MM.1S (cell line): ENCODE data around the gene OTOP3.

Source experiments
- DNase-seq: peaks from one replicate; pipeline ENCODE4 v3.0.0-alpha.2; 2015
- H2AFZ ChIP-seq: fragments of 300-600 bp; sonication (generic); 2 replicates; pipeline ENCODE4 v1.6.0; 2016; ENCODE audit warnings: antibody characterized with exemption, low read length
- H3F3A ChIP-seq: fragments of 300-600 bp; sonication (generic); 2 replicates; pipeline ENCODE4 v1.6.1; 2016; ENCODE audit warnings: mild to moderate bottlenecking, antibody characterized with exemption, low read length, moderate library complexity, mixed read lengths; ENCODE audit not compliant: insufficient read depth
- H3K27ac ChIP-seq: fragments of 300-600 bp; sonication (generic); 2 replicates; pipeline ENCODE4 v1.5.1; 2016; ENCODE audit warnings: mild to moderate bottlenecking, low read length
- H3K27me3 ChIP-seq: fragments of 300-600 bp; sonication (generic); replicated peaks from 2 replicates; pipeline ENCODE4 v1.6.0; 2016; ENCODE audit warnings: low read length; ENCODE audit not compliant: insufficient read depth
- H3K36me3 ChIP-seq: fragments of 300-600 bp; sonication (generic); replicated peaks from 2 replicates; pipeline ENCODE4 v1.6.1; 2016; ENCODE audit warnings: mild to moderate bottlenecking, low read length, mixed read lengths; ENCODE audit not compliant: insufficient read depth
- H3K4me1 ChIP-seq: fragments of 300-600 bp; sonication (generic); 2 replicates; pipeline ENCODE4 v1.6.1; 2016; ENCODE audit warnings: low read length, mixed read lengths
- H3K4me2 ChIP-seq: fragments of 300-600 bp; sonication (generic); 2 replicates; pipeline ENCODE4 v1.6.0; 2016; ENCODE audit warnings: low read depth, low read length
- H3K4me3 ChIP-seq: fragments of 300-600 bp; sonication (generic); 2 replicates; pipeline ENCODE4 v1.5.1; 2016; ENCODE audit warnings: low read length, mixed read lengths
- H3K79me2 ChIP-seq: fragments of 300-600 bp; sonication (generic); 2 replicates; pipeline ENCODE4 v1.6.1; 2016; ENCODE audit warnings: mixed run types, low read length, mixed read lengths
- H3K9ac ChIP-seq: fragments of 300-600 bp; sonication (generic); 2 replicates; pipeline ENCODE4 v1.6.1; 2016; ENCODE audit warnings: low read length, mixed read lengths
- H3K9me2 ChIP-seq: fragments of 300-600 bp; sonication (generic); replicated peaks from 2 replicates; pipeline ENCODE4 v1.6.1; 2016; ENCODE audit warnings: mild to moderate bottlenecking, low read length, mixed read lengths; ENCODE audit not compliant: insufficient read depth
- H3K9me3 ChIP-seq: fragments of 300-600 bp; sonication (generic); replicated peaks from 2 replicates; pipeline ENCODE4 v1.6.1; 2016; ENCODE audit warnings: mild to moderate bottlenecking, low read length, mixed read lengths; ENCODE audit not compliant: insufficient read depth
- H4K20me1 ChIP-seq: fragments of 300-600 bp; sonication (generic); 2 replicates; pipeline ENCODE4 v1.6.1; 2016; ENCODE audit warnings: mild to moderate bottlenecking, low read length, moderate library complexity, mixed read lengths; ENCODE audit not compliant: insufficient read depth
- EZH2 ChIP-seq: fragments of 300-600 bp; sonication (generic); optimal IDR thresholded peaks from 2 replicates; pipeline ENCODE3; 2017; ENCODE audit warnings: low read depth, mild to moderate bottlenecking, antibody characterized with exemption, low read length, mixed read lengths
- EZH2phosphoT487 ChIP-seq: fragments of 300-600 bp; sonication (generic); IDR thresholded peaks from 2 replicates; pipeline ENCODE4 v1.6.1; 2018; ENCODE audit warnings: antibody characterized with exemption, low read length
- TF ChIP-seq, protein P1 (sequence below): fragments of 300-600 bp; sonication (generic); IDR thresholded peaks from 2 replicates; pipeline ENCODE4 v1.5.1; 2016; ENCODE audit warnings: antibody characterized with exemption, low read length, mixed read lengths

Gene OTOP3

GRCh38 chr17:74921026-74921681, 14.5 kb upstream of the OTOP3 start:
- Histone ChIP-seq H3K9me2 (no peaks in the 10 kb centered on the region), H3F3A (no peaks in the 10 kb centered on the region), H3K27ac (no peak overlapping the region), H3K9ac (no peak overlapping the region), H2AFZ (no peak overlapping the region), H3K9me3 (no peaks in the 10 kb centered on the region), H3K27me3 (peaks cover 97% of the 10 kb centered on the region), H3K4me2 (no peak overlapping the region), H3K79me2 (no peaks in the 10 kb centered on the region), H3K4me3 (no peak overlapping the region), H4K20me1 (no peaks in the 10 kb centered on the region; the same call in 1 of the 2 replicates), H3K4me1 (no peaks in the 10 kb centered on the region), H3K36me3 (no peaks in the 10 kb centered on the region)
- no peak for TF ChIP-seq EZH2phosphoT487
- TF ChIP-seq EZH2 = no peak
- TF ChIP-seq, protein P1, sequence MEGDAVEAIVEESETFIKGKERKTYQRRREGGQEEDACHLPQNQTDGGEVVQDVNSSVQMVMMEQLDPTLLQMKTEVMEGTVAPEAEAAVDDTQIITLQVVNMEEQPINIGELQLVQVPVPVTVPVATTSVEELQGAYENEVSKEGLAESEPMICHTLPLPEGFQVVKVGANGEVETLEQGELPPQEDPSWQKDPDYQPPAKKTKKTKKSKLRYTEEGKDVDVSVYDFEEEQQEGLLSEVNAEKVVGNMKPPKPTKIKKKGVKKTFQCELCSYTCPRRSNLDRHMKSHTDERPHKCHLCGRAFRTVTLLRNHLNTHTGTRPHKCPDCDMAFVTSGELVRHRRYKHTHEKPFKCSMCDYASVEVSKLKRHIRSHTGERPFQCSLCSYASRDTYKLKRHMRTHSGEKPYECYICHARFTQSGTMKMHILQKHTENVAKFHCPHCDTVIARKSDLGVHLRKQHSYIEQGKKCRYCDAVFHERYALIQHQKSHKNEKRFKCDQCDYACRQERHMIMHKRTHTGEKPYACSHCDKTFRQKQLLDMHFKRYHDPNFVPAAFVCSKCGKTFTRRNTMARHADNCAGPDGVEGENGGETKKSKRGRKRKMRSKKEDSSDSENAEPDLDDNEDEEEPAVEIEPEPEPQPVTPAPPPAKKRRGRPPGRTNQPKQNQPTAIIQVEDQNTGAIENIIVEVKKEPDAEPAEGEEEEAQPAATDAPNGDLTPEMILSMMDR = no peak
- no peak for DNase-seq

GRCh38 chr17:74921769-74922168, 13.9 kb upstream of the OTOP3 start:
- H3K9me3 ChIP-seq = no peaks in the 10 kb centered on the region
- no peaks in the 10 kb centered on the region for H3K36me3 ChIP-seq
- no peaks in the 10 kb centered on the region for H3F3A ChIP-seq
- DNase-seq = no peak
- no peak overlapping the region for H3K9ac ChIP-seq
- H2AFZ ChIP-seq = no peak overlapping the region
- no peak overlapping the region for H3K4me3 ChIP-seq
- H3K27ac ChIP-seq = no peak overlapping the region
- peaks cover 97% of the 10 kb centered on the region for H3K27me3 ChIP-seq
- TF ChIP-seq EZH2phosphoT487 (no peak), EZH2 (no peak)
- TF ChIP-seq, protein P1 = no peak
- H3K4me2 ChIP-seq = no peak overlapping the region
- no peaks in the 10 kb centered on the region for H3K9me2 ChIP-seq
- no peaks in the 10 kb centered on the region for H3K4me1 ChIP-seq
- no peaks in the 10 kb centered on the region; the same call in 1 of the 2 replicates for H4K20me1 ChIP-seq
- no peaks in the 10 kb centered on the region for H3K79me2 ChIP-seq

GRCh38 chr17:74922172-74922571, 13.5 kb upstream of the OTOP3 start:
- no peak overlapping the region for H3K4me3 ChIP-seq
- H3K27me3 ChIP-seq = peaks cover 97% of the 10 kb centered on the region
- no peak overlapping the region for H3K9ac ChIP-seq
- no peaks in the 10 kb centered on the region; the same call in 1 of the 2 replicates for H4K20me1 ChIP-seq
- no peaks in the 10 kb centered on the region for H3K9me3 ChIP-seq
- H3K79me2 ChIP-seq = no peaks in the 10 kb centered on the region
- no peaks in the 10 kb centered on the region for H3F3A ChIP-seq
- no peaks in the 10 kb centered on the region for H3K4me1 ChIP-seq
- DNase-seq = no peak
- H3K36me3 ChIP-seq = no peaks in the 10 kb centered on the region
- H2AFZ ChIP-seq = no peak overlapping the region
- no peak overlapping the region for H3K27ac ChIP-seq
- no peak overlapping the region for H3K4me2 ChIP-seq
- TF ChIP-seq EZH2 (no peak), EZH2phosphoT487 (no peak)
- TF ChIP-seq, protein P1 = no peak
- H3K9me2 ChIP-seq = no peaks in the 10 kb centered on the region
